HepG2 (cell line): ENCODE data around the gene CLCNKA. TPM values are rescaled to one million over a fixed set of nuclear protein-coding genes. Genes with fewer than 3 reads are reported as not detected.
A peak's percentile ranks its signal among the peaks of the same experiment; 100 is the strongest.

Experiments used
- CTCF ChIP-seq: sonication (generic); formaldehyde crosslinking; IDR thresholded peaks from 2 replicates; pipeline ENCODE4 v1.5.0; 2020; ENCODE audit warnings: mild to moderate bottlenecking, missing genetic modification reagents, moderate library complexity
- DNMT3B ChIP-seq: conservative IDR thresholded peaks from 2 replicates; pipeline ENCODE4 v1.6.1; 2016; ENCODE audit warnings: missing biosample characterization, control low read depth
- EEA1 ChIP-seq: sonication (generic); formaldehyde crosslinking; IDR thresholded peaks from 2 replicates; pipeline ENCODE4 v1.5.1; 2020; ENCODE audit warnings: mild to moderate bottlenecking, missing genetic modification reagents, borderline replicate concordance
- ELF4 ChIP-seq: sonication (generic); formaldehyde crosslinking; IDR thresholded peaks from 2 replicates; pipeline ENCODE4 v1.5.0; 2020; ENCODE audit warnings: missing genetic modification reagents, mild to moderate bottlenecking, moderate library complexity, borderline replicate concordance
- FOXC1 ChIP-seq: sonication (generic); formaldehyde crosslinking; IDR thresholded peaks from 2 replicates; pipeline ENCODE4 v1.8.0; 2022; ENCODE audit warnings: mild to moderate bottlenecking, missing genetic modification reagents, borderline replicate concordance
- GABPA ChIP-seq, 2 experiments: IDR thresholded peaks; 2 replicates each; pipeline ENCODE4 v1.6.1; 2011 to 2016; ENCODE audit warnings: low read depth in 2 of 2, low read length in 1 of 2, missing biosample characterization in 1 of 2, missing genetic modification characterization in 1 of 2
- HIC2 ChIP-seq: sonication (generic); formaldehyde crosslinking; IDR thresholded peaks from 2 replicates; pipeline ENCODE4 v1.9.0; 2022; ENCODE audit warnings: low read depth, missing genetic modification reagents
- MIXL1 ChIP-seq: IDR thresholded peaks from 2 replicates; pipeline ENCODE4 v1.6.1; 2016
- NAIF1 ChIP-seq: sonication (generic); formaldehyde crosslinking; IDR thresholded peaks from 2 replicates; pipeline ENCODE4 v1.5.0; 2020; ENCODE audit warnings: mild to moderate bottlenecking, missing genetic modification reagents, borderline replicate concordance
- RBFOX2 ChIP-seq: fragments of 200-400 bp; formaldehyde crosslinking; IDR thresholded peaks from 2 replicates; pipeline ENCODE4 v1.6.1; 2017; ENCODE audit warnings: low read depth, mild to moderate bottlenecking, low read length
- SP1 ChIP-seq, 2 experiments: fragments of 450-650 bp in 1 of 2; sonication (generic) in 1 of 2; formaldehyde crosslinking in 1 of 2; IDR thresholded peaks; 2 replicates each; pipeline versions ENCODE4 v1.4.0 to v1.6.1; 2016 to 2020; ENCODE audit warnings: missing genetic modification reagents in 1 of 2
- ZC3H13 ChIP-seq: sonication (generic); formaldehyde crosslinking; IDR thresholded peaks from 2 replicates; pipeline ENCODE4 v1.8.1; 2023; ENCODE audit warnings: mild to moderate bottlenecking, missing genetic modification reagents, moderate library complexity
- ZNF777 ChIP-seq: sonication (generic); formaldehyde crosslinking; IDR thresholded peaks from 2 replicates; pipeline ENCODE4 v1.4.0; 2020; ENCODE audit warnings: missing genetic modification reagents
- polyA plus RNA-seq, 8 experiments: library from polyadenylated mRNA; depleted of rRNA in 3 of 8; stranded (reverse) in 7 of 8; unstranded in 1 of 8; fragments of >200 nt; fragmentation: Illumina TruSeq in 4 of 8; extraction: Trizol in 4 of 8; gene quantifications; 2 replicates each; pipeline versions ENCODE4 v1.2.1 to v1.2.3, GENCODE V29; 2011 to 2016; ENCODE audit warnings: low read depth in 4 of 8, missing spikeins in 1 of 8, mixed read lengths in 1 of 8; ENCODE audit not compliant: insufficient read depth in 1 of 8
- total RNA-seq, 5 experiments: library from RNA; depleted of rRNA; stranded (reverse); fragments of >200 nt; fragmentation: Illumina TruSeq; extraction: Trizol; gene quantifications; 2 replicates each; pipeline ENCODE4 v1.2.3, GENCODE V29; 2016; ENCODE audit warnings: low read depth in 1 of 5
- TF ChIP-seq, protein P1 (sequence below): sonication (generic); formaldehyde crosslinking; IDR thresholded peaks from 2 replicates; pipeline ENCODE4 v1.4.0; 2020; ENCODE audit warnings: missing genetic modification reagents, mild to moderate bottlenecking, borderline replicate concordance
- TF ChIP-seq, protein P2 (sequence below): sonication (generic); formaldehyde crosslinking; IDR thresholded peaks from 2 replicates; pipeline ENCODE4 v1.5.1; 2020; ENCODE audit warnings: missing genetic modification reagents, mild to moderate bottlenecking, borderline replicate concordance
- TF ChIP-seq, protein P3 (sequence below): sonication (generic); formaldehyde crosslinking; IDR thresholded peaks from 2 replicates; pipeline ENCODE4 v1.5.0; 2020; ENCODE audit warnings: mild to moderate bottlenecking, missing genetic modification reagents

Gene CLCNKA
- total and polyA plus RNA-seq, 2 of the 13 experiments (the other 11 are each of a cell fraction or from before 2014, with no cell fraction given), result 0.03 TPM; not detected in 1

- no peak for TF ChIP-seq GABPA (IDR thresholded peaks at IDR 0.05; ENCODE audit: low read depth, low read length)
- TF ChIP-seq GABPA (CRISPR knock-in tag; IDR thresholded peaks at IDR 0.05; ENCODE audit: low read depth), result 0 out of 2 replicates have a peak, but pooled peaks have one; percentile 10
- 0 out of 2 replicates have a peak, but pooled peaks have one; percentile 39 for TF ChIP-seq FOXC1
- TF ChIP-seq MIXL1 (CRISPR knock-in tag), result no peak
- TF ChIP-seq, protein P1, sequence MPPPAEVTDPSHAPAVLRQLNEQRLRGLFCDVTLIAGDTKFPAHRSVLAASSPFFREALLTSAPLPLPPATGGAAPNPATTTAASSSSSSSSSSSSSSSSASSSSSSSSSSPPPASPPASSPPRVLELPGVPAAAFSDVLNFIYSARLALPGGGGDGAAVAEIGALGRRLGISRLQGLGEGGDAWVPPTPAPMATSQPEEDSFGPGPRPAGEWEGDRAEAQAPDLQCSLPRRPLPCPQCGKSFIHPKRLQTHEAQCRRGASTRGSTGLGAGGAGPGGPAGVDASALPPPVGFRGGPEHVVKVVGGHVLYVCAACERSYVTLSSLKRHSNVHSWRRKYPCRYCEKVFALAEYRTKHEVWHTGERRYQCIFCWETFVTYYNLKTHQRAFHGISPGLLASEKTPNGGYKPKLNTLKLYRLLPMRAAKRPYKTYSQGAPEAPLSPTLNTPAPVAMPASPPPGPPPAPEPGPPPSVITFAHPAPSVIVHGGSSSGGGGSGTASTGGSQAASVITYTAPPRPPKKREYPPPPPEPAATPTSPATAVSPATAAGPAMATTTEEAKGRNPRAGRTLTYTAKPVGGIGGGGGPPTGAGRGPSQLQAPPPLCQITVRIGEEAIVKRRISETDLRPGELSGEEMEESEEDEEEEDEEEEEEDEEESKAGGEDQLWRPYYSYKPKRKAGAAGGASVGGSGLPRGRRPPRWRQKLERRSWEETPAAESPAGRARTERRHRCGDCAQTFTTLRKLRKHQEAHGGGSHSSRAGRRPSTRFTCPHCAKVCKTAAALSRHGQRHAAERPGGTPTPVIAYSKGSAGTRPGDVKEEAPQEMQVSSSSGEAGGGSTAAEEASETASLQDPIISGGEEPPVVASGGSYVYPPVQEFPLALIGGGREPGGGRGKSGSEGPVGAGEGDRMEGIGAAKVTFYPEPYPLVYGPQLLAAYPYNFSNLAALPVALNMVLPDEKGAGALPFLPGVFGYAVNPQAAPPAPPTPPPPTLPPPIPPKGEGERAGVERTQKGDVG (CRISPR knock-in tag), result no peak
- TF ChIP-seq HIC2 (CRISPR knock-in tag), result 0 out of 2 replicates have a peak, but pooled peaks have one; percentile 35
- peak; percentile 42; the same call in 1 of the 2 replicates for TF ChIP-seq ELF4 (CRISPR knock-in tag)
- peak; percentile 62; the same call in 1 of the 2 replicates for TF ChIP-seq ZNF777 (CRISPR knock-in tag)
- TF ChIP-seq RBFOX2, result peak; percentile 59
- TF ChIP-seq, protein P2, sequence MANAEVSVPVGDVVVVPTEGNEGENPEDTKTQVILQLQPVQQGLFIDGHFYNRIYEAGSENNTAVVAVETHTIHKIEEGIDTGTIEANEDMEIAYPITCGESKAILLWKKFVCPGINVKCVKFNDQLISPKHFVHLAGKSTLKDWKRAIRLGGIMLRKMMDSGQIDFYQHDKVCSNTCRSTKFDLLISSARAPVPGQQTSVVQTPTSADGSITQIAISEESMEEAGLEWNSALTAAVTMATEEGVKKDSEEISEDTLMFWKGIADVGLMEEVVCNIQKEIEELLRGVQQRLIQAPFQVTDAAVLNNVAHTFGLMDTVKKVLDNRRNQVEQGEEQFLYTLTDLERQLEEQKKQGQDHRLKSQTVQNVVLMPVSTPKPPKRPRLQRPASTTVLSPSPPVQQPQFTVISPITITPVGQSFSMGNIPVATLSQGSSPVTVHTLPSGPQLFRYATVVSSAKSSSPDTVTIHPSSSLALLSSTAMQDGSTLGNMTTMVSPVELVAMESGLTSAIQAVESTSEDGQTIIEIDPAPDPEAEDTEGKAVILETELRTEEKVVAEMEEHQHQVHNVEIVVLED, result 0 out of 2 replicates have a peak, but pooled peaks have one; percentile 26
- TF ChIP-seq SP1 (IDR thresholded peaks at IDR 0.05), result no peak
- TF ChIP-seq SP1 (CRISPR knock-in tag; IDR thresholded peaks at IDR 0.05), result peak; percentile 17; the same call in 1 of the 2 replicates
- TF ChIP-seq NAIF1 (CRISPR knock-in tag), result peak; percentile 58; the same call in 1 of the 2 replicates
- TF ChIP-seq EEA1 (CRISPR knock-in tag), result 0 out of 2 replicates have a peak, but pooled peaks have one; percentile 59
- no peak for TF ChIP-seq DNMT3B
- TF ChIP-seq CTCF (CRISPR knock-in tag), result peak; percentile 51
- TF ChIP-seq, protein P3, sequence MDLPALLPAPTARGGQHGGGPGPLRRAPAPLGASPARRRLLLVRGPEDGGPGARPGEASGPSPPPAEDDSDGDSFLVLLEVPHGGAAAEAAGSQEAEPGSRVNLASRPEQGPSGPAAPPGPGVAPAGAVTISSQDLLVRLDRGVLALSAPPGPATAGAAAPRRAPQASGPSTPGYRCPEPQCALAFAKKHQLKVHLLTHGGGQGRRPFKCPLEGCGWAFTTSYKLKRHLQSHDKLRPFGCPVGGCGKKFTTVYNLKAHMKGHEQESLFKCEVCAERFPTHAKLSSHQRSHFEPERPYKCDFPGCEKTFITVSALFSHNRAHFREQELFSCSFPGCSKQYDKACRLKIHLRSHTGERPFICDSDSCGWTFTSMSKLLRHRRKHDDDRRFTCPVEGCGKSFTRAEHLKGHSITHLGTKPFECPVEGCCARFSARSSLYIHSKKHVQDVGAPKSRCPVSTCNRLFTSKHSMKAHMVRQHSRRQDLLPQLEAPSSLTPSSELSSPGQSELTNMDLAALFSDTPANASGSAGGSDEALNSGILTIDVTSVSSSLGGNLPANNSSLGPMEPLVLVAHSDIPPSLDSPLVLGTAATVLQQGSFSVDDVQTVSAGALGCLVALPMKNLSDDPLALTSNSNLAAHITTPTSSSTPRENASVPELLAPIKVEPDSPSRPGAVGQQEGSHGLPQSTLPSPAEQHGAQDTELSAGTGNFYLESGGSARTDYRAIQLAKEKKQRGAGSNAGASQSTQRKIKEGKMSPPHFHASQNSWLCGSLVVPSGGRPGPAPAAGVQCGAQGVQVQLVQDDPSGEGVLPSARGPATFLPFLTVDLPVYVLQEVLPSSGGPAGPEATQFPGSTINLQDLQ (CRISPR knock-in tag), result no peak
- peak; percentile 35; the same call in 1 of the 2 replicates for TF ChIP-seq ZC3H13 (CRISPR knock-in tag)
Measured at GRCh38 chr1:16012590-16013219, 9.1 kb upstream of the CLCNKA start (continued).
